HCT116 (cell line): ENCODE measurements around the gene PPP1R1A. TPM values are rescaled to one million over a fixed set of nuclear protein-coding genes. Genes with fewer than 3 reads are reported as not detected.

Experiments used
- ATAC-seq: fragments of 200-7000 bp; cut with Tn5 transposase; 2 replicates; pipeline ENCODE4 v1.9.1; 2020; ENCODE audit warnings: mild to moderate bottlenecking, moderate library complexity
- BruUV-seq: library from RNA; stranded (reverse); fragments of 400-500 nt; replicated peaks from 2 replicates; lab custom pipeline; 2021; lab: Mats Ljungman, UMichigan
- CTCF ChIA-PET: fragments of 300-600 bp; sonication (Branson Sonifier 250); formaldehyde crosslinking; loops from one replicate; lab custom pipeline; 2021; ENCODE audit warnings: antibody characterized with exemption; lab: Charles Lee
- POLR2A ChIA-PET: fragments of 300-600, 350-600 bp; sonication (Branson Sonifier 250); formaldehyde crosslinking; loops from one replicate; lab custom pipeline; 2021; ENCODE audit warnings: antibody characterized with exemption; lab: Charles Lee
- RAD21 ChIA-PET, 2 experiments: fragments of 300-600 bp; sonication (Branson Sonifier 250); formaldehyde crosslinking; loops; one replicate each; lab custom pipeline; 2023; ENCODE audit warnings: low total read pairs in 2 of 2; ENCODE audit not compliant: uncharacterized antibody in 2 of 2, unreplicated experiment in 2 of 2, low non-redundant PET in 1 of 2; lab: Charles Lee
- DNase-seq: peaks from one replicate; pipeline ENCODE4 v3.0.0-alpha.2; 2010; ENCODE audit warnings: low read depth, low spot score
- H2AFZ ChIP-seq: fragments of 200-600 bp; shearing (Covaris generic), sonication (generic); 2 replicates; pipeline ENCODE4 v1.6.1; 2017; ENCODE audit warnings: low read depth, mixed run types, mixed read lengths, antibody characterized with exemption, low read length; ENCODE audit not compliant: poor library complexity, severe bottlenecking
- H3K27ac ChIP-seq: 2 replicates; pipeline ENCODE4 v1.5.1; 2012; ENCODE audit warnings: low read depth, low read length
- H3K27me3 ChIP-seq: fragments of 200-600 bp; sonication (generic); 2 replicates; pipeline ENCODE4 v1.6.1; 2016; ENCODE audit warnings: mixed run types, low read length, mixed read lengths; ENCODE audit not compliant: insufficient read depth
- H3K36me3 ChIP-seq, 2 experiments: fragments of 200-500 bp in 1 of 2; fragments of 200-600 bp in 1 of 2; sonication (Bioruptor generic) in 1 of 2; sonication (generic) in 1 of 2; 2 replicates each; pipeline versions ENCODE4 v1.5.1 to v1.6.1; 2014 to 2016; ENCODE audit warnings: low read length in 2 of 2, inconsistent platforms in 1 of 2, mixed read lengths in 1 of 2, mixed run types in 1 of 2; ENCODE audit not compliant: insufficient read depth in 2 of 2, control insufficient read depth in 1 of 2
- H3K4me1 ChIP-seq, 2 experiments: fragments of 200-600 bp in 1 of 2; sonication (generic) in 1 of 2; 2 replicates each; pipeline versions ENCODE4 v1.5.1 to v1.6.1; 2012 to 2017; ENCODE audit warnings: low read length in 2 of 2, inconsistent platforms in 1 of 2, mild to moderate bottlenecking in 1 of 2, mixed read lengths in 1 of 2, mixed run types in 1 of 2, moderate library complexity in 1 of 2; ENCODE audit not compliant: insufficient read depth in 2 of 2, control insufficient read depth in 1 of 2
- H3K4me2 ChIP-seq: fragments of 200-600 bp; sonication (generic); 2 replicates; pipeline ENCODE4 v1.6.1; 2017; ENCODE audit warnings: mixed run types, low read length, mixed read lengths
- H3K4me3 ChIP-seq, 2 experiments: fragments of 200-600 bp in 1 of 2; sonication (generic) in 1 of 2; replicated peaks in 1 of 2; 2 replicates each; pipeline ENCODE4 v1.5.1; 2011 to 2016; ENCODE audit warnings: low read length in 2 of 2, control low read depth in 1 of 2, low read depth in 1 of 2, mild to moderate bottlenecking in 1 of 2, mixed read lengths in 1 of 2, mixed run types in 1 of 2
- H3K79me2 ChIP-seq: fragments of 200-600 bp; sonication (generic); 2 replicates; pipeline ENCODE4 v1.6.1; 2017; ENCODE audit warnings: mild to moderate bottlenecking, mixed run types, low read length, moderate library complexity, mixed read lengths; ENCODE audit not compliant: insufficient read depth
- H3K9ac ChIP-seq: fragments of 200-600 bp; sonication (generic); 2 replicates; pipeline ENCODE4 v1.6.1; 2016; ENCODE audit warnings: low read length, mixed read lengths
- H3K9me2 ChIP-seq: fragments of 200-600 bp; sonication (generic), shearing (Covaris generic); 2 replicates; pipeline ENCODE4 v1.6.1; 2017; ENCODE audit warnings: mixed run types, mild to moderate bottlenecking, moderate library complexity; ENCODE audit not compliant: insufficient read depth
- H3K9me3 ChIP-seq, 2 experiments: fragments of 200-500 bp in 1 of 2; fragments of 200-600 bp in 1 of 2; sonication (Bioruptor generic) in 1 of 2; sonication (generic) in 1 of 2; 2 replicates each; pipeline ENCODE4 v1.6.1; 2014 to 2017; ENCODE audit warnings: low read length in 2 of 2, mixed read lengths in 2 of 2, inconsistent platforms in 1 of 2, low read depth in 1 of 2, mild to moderate bottlenecking in 1 of 2, mixed run types in 1 of 2, moderate library complexity in 1 of 2; ENCODE audit not compliant: control insufficient read depth in 1 of 2, insufficient read depth in 1 of 2
- H4K20me1 ChIP-seq: fragments of 200-600 bp; sonication (generic), shearing (Covaris generic); 2 replicates; pipeline ENCODE4 v1.6.1; 2017; ENCODE audit warnings: mixed run types, mild to moderate bottlenecking, moderate library complexity; ENCODE audit not compliant: insufficient read depth
- ATF3 ChIP-seq: IDR thresholded peaks from 2 replicates; pipeline ENCODE4 v1.6.1; 2012
- CEBPB ChIP-seq: IDR thresholded peaks from 2 replicates; pipeline ENCODE4 v1.6.1; 2012; ENCODE audit warnings: low read depth
- CTCF ChIP-seq, 3 experiments: fragments of 200-600 bp in 1 of 3; sonication (generic) in 1 of 3; IDR thresholded peaks in 2 of 3; conservative IDR thresholded peaks in 1 of 3; 2 replicates each; pipeline ENCODE4 v1.5.1; 2012 to 2017; ENCODE audit warnings: low read depth in 2 of 3, low read length in 2 of 3, antibody characterized with exemption in 1 of 3, borderline replicate concordance in 1 of 3, control low read depth in 1 of 3, mild to moderate bottlenecking in 1 of 3, mixed read lengths in 1 of 3, mixed run types in 1 of 3, moderate library complexity in 1 of 3; ENCODE audit not compliant: insufficient read depth in 1 of 3
- EGR1 ChIP-seq: IDR thresholded peaks from 2 replicates; pipeline ENCODE4 v1.6.1; 2012; ENCODE audit warnings: low read depth
- ELF1 ChIP-seq: IDR thresholded peaks from 2 replicates; pipeline ENCODE4 v1.6.1; 2012; ENCODE audit warnings: low read depth, borderline replicate concordance
- EZH2phosphoT487 ChIP-seq: fragments of 200-600 bp; IDR thresholded peaks from 2 replicates; pipeline ENCODE4 v1.6.1; 2018; ENCODE audit warnings: antibody characterized with exemption, borderline replicate concordance
- FOSL1 ChIP-seq: IDR thresholded peaks from 2 replicates; pipeline ENCODE4 v1.6.1; 2012; ENCODE audit warnings: low read depth
- JUND ChIP-seq: IDR thresholded peaks from 2 replicates; pipeline ENCODE4 v1.6.1; 2012
- POLR2A ChIP-seq: IDR thresholded peaks from 2 replicates; pipeline ENCODE4 v1.7.0; 2011; ENCODE audit warnings: borderline replicate concordance; ENCODE audit not compliant: insufficient read depth, insufficient read length; ENCODE audit errors: extremely low read depth
- POLR2AphosphoS5 ChIP-seq: IDR thresholded peaks from 2 replicates; pipeline ENCODE4 v1.6.1; 2011; ENCODE audit warnings: mild to moderate bottlenecking, low read depth, low read length, moderate library complexity
- RAD21 ChIP-seq: IDR thresholded peaks from 2 replicates; pipeline ENCODE4 v1.6.1; 2012; ENCODE audit warnings: low read depth, mild to moderate bottlenecking
- REST ChIP-seq: IDR thresholded peaks from 2 replicates; pipeline ENCODE4 v1.6.1; 2012; ENCODE audit warnings: low read depth
- SIN3A ChIP-seq: IDR thresholded peaks from 2 replicates; pipeline ENCODE4 v1.6.1; 2012; ENCODE audit warnings: low read depth
- SP1 ChIP-seq: IDR thresholded peaks from 2 replicates; pipeline ENCODE4 v1.6.1; 2012; ENCODE audit warnings: low read depth
- SRF ChIP-seq: IDR thresholded peaks from 2 replicates; pipeline ENCODE4 v1.6.1; 2012; ENCODE audit warnings: low read depth
- TCF7L2 ChIP-seq: IDR thresholded peaks from 2 replicates; pipeline ENCODE4 v1.7.0; 2011; ENCODE audit warnings: borderline replicate concordance, inconsistent platforms; ENCODE audit not compliant: insufficient read depth, insufficient read length; ENCODE audit errors: extremely low read depth
- YY1 ChIP-seq: IDR thresholded peaks from 2 replicates; pipeline ENCODE4 v1.6.1; 2011; ENCODE audit warnings: low read length, low read depth, moderate library complexity, mild to moderate bottlenecking; ENCODE audit not compliant: insufficient replicate concordance; ENCODE audit errors: extremely low read depth
- ZBTB33 ChIP-seq: IDR thresholded peaks from 2 replicates; pipeline ENCODE4 v1.6.1; 2011; ENCODE audit warnings: mild to moderate bottlenecking, low read length, moderate library complexity; ENCODE audit not compliant: insufficient replicate concordance; ENCODE audit errors: extremely low read depth
- ZFX ChIP-seq: fragments of 450-650 bp; IDR thresholded peaks from 2 replicates; pipeline ENCODE4 v1.6.1; 2017
- ZNF274 ChIP-seq: fragments of 200-500 bp; sonication (Bioruptor generic); IDR thresholded peaks from 2 replicates; pipeline ENCODE4 v1.6.1; 2014; ENCODE audit warnings: mild to moderate bottlenecking, low read depth, low read length, inconsistent platforms
- intact Hi-C: fragments of 100-400 bp; cut with micrococcal nuclease; formaldehyde crosslinking; loops from 2 replicates; pipeline ENCODE4 v1.10.0; 2022
- total RNA-seq: library from RNA; stranded (reverse); gene quantifications from one replicate; pipeline ENCODE4 v1.2.1, GENCODE V29; 2021; ENCODE audit not compliant: unreplicated experiment

Gene PPP1R1A
- total RNA-seq, 1 experiment from 2014 or later, result 0.61 TPM

- H3K36me3 ChIP-seq, result no peaks in the 10 kb centered on the region
- RAD21 ChIA-PET, result no interaction called here
- intact Hi-C loops, result no loop called here
- TF ChIP-seq ELF1 (no peak), CTCF (IDR thresholded peaks at IDR 0.05 in 2 of 3, conservative IDR thresholded peaks at IDR 0.05 in 1 of 3; ENCODE audit: borderline replicate concordance in 1 of 3, insufficient read depth in 1 of 3, low read depth in 2 of 3, low read length in 2 of 3) (peak; percentile 72 to 100 (median 98)), JUND (no peak), FOSL1 (no peak), EGR1 (no peak), SRF (no peak), ZBTB33 (no peak), POLR2A (no peak), REST (no peak), ATF3 (no peak), RAD21 (peak; percentile 82), SP1 (no peak), ZFX (no peak; the same call in 1 of the 2 replicates), SIN3A (no peak), TCF7L2 (no peak), POLR2AphosphoS5 (no peak), YY1 (peak; percentile 28), EZH2phosphoT487 (no peak), CEBPB (no peak), ZNF274 (no peak)
These were observed 8.6 kb downstream of the PPP1R1A start for GRCh38 chr12:54579696-54580333.

More at GRCh38 chr12:54579696-54580333, 8.6 kb downstream of the PPP1R1A start:
- Histone ChIP-seq H3K4me2 (peak overlapping the region; percentile 51), H2AFZ (peak overlapping the region; percentile 76), H3K9me2 (no peaks in the 10 kb centered on the region), H3K27ac (no peak overlapping the region), H3K9me3 (no peaks in the 10 kb centered on the region), H3K4me1 (peaks cover 0 to 10% of the 10 kb centered on the region in 2 experiments; a peak in 2 of 4 replicates), H3K4me3 (no peak overlapping the region; a peak in 1 of 4 replicates), H3K79me2 (no peaks in the 10 kb centered on the region), H4K20me1 (no peaks in the 10 kb centered on the region), H3K9ac (no peak overlapping the region), H3K27me3 (peaks cover 14% of the 10 kb centered on the region; the same call in 1 of the 2 replicates)
- DNase-seq (peak; percentile 55), ATAC-seq (peak; percentile 99)
- CTCF ChIA-PET, result interaction anchor here (0.6 to 2.0 kb wide), 25 partner anchors 8 to 1944 kb away, joined by 3 to 18 read pairs (median 5); partner anchors contain the start of gene DCD
- POLR2A ChIA-PET, result interaction anchor here (1.0 kb wide), 1 partner anchor 22 kb away, joined by 4 read pairs; no protein-coding TSS in a partner anchor
- no TSS peak for BruUV-seq
